Body of pancreas (tissue), 4 donors: ENCODE measurements around the gene GCNA.

Experiments used
- CTCF ChIP-seq, 7 experiments: fragments of 450-650 bp in 4 of 7; fragments of 200-600 bp in 3 of 7; sonication (generic) in 3 of 7; IDR thresholded peaks; one replicate each; pipeline ENCODE4 v1.5.1; 2016 to 2019; ENCODE audit warnings: antibody characterized with exemption in 7 of 7
- POLR2A ChIP-seq, 3 donors: fragments of 450-650 bp; IDR thresholded peaks; one replicate each; pipeline ENCODE4 v1.6.1; 2016; ENCODE audit warnings: antibody characterized with exemption in 3 of 3, mild to moderate bottlenecking in 2 of 3

- no peak for TF ChIP-seq POLR2A (IDR thresholded peaks at IDR 0.05)
- TF ChIP-seq CTCF (IDR thresholded peaks at IDR 0.05): no peak
These were observed 34.9 kb upstream of the GCNA start for GRCh38 chrX:71543316-71543715.
